IMR-90 (cell line): ENCODE data around the gene ZDHHC8. TPM values are rescaled to one million over a fixed set of nuclear protein-coding genes. Genes with fewer than 3 reads are reported as not detected.

Source experiments
- ATAC-seq: fragments of 200-7000 bp; cut with Tn5 transposase; 2 replicates; pipeline ENCODE4 v1.9.1; 2020; ENCODE audit warnings: low read depth, mild to moderate bottlenecking, moderate library complexity
- BruUV-seq: library from RNA; stranded (reverse); fragments of 400-500 nt; replicated peaks from 2 replicates; lab custom pipeline; 2021; lab: Mats Ljungman, UMichigan
- CTCF ChIA-PET: fragments of 300-600 bp; formaldehyde crosslinking; extraction: SDS; loops from one replicate; lab custom pipeline; 2021; ENCODE audit warnings: antibody characterized with exemption; lab: Yijun Ruan, JAX
- POLR2A ChIA-PET: fragments of 300-600 bp; sonication (Branson Sonifier 250); formaldehyde crosslinking; loops from one replicate; lab custom pipeline; 2022; ENCODE audit warnings: antibody characterized with exemption; ENCODE audit not compliant: unreplicated experiment; lab: Charles Lee
- DNase-seq: peaks from one replicate; pipeline ENCODE4 v3.0.0; 2013
- H2AFZ ChIP-seq: replicated peaks from 2 replicates; pipeline ENCODE3; 2013; ENCODE audit warnings: low read length, mild to moderate bottlenecking; ENCODE audit not compliant: poor library complexity
- H2AK5ac ChIP-seq: 2 replicates; pipeline ENCODE4 v1.6.1; 2013; ENCODE audit warnings: low read depth, low read length, inconsistent platforms
- H2AK9ac ChIP-seq: replicated peaks from 2 replicates; pipeline ENCODE3; 2013; ENCODE audit warnings: mild to moderate bottlenecking, low read depth, low read length, moderate library complexity; ENCODE audit not compliant: poor library complexity
- H2BK120ac ChIP-seq: 2 replicates; pipeline ENCODE4 v1.6.1; 2013; ENCODE audit warnings: low read depth, low read length, inconsistent platforms
- H2BK15ac ChIP-seq: 3 replicates; pipeline ENCODE4 v1.6.1; 2013; ENCODE audit warnings: low read depth, low read length, inconsistent platforms
- H2BK20ac ChIP-seq: 2 replicates; pipeline ENCODE4 v1.6.1; 2013; ENCODE audit warnings: low read depth, mild to moderate bottlenecking, inconsistent platforms, low read length, moderate library complexity
- H2BK5ac ChIP-seq: 2 replicates; pipeline ENCODE4 v1.6.1; 2013; ENCODE audit warnings: mild to moderate bottlenecking, low read depth, low read length, inconsistent platforms; ENCODE audit not compliant: poor library complexity, severe bottlenecking
- H3K14ac ChIP-seq: replicated peaks from 2 replicates; pipeline ENCODE4 v1.6.1; 2013; ENCODE audit warnings: low read depth, low read length, inconsistent platforms
- H3K18ac ChIP-seq: 2 replicates; pipeline ENCODE4 v1.6.1; 2013; ENCODE audit warnings: low read depth, low read length, control low read depth
- H3K23ac ChIP-seq: 2 replicates; pipeline ENCODE4 v1.6.1; 2013; ENCODE audit warnings: low read depth, low read length, inconsistent platforms
- H3K27ac ChIP-seq: 2 replicates; pipeline ENCODE4 v1.5.1; 2013; ENCODE audit warnings: mild to moderate bottlenecking, control low read depth, low read length; ENCODE audit not compliant: insufficient read depth
- H3K27me3 ChIP-seq: 2 replicates; pipeline ENCODE4 v1.6.1; 2013; ENCODE audit warnings: low read length; ENCODE audit not compliant: control insufficient read depth, insufficient read depth
- H3K36me3 ChIP-seq: 2 replicates; pipeline ENCODE4 v1.6.1; 2013; ENCODE audit warnings: low read length, mixed read lengths; ENCODE audit not compliant: control insufficient read depth, insufficient read depth
- H3K4ac ChIP-seq: 2 replicates; pipeline ENCODE4 v1.6.1; 2013; ENCODE audit warnings: low read depth, low read length, inconsistent platforms
- H3K4me1 ChIP-seq: 2 replicates; pipeline ENCODE4 v1.6.1; 2013; ENCODE audit warnings: low read length, mixed read lengths; ENCODE audit not compliant: control insufficient read depth, insufficient read depth
- H3K4me2 ChIP-seq: 2 replicates; pipeline ENCODE4 v1.6.1; 2013; ENCODE audit warnings: low read depth, mild to moderate bottlenecking, control low read depth, low read length, moderate library complexity
- H3K4me3 ChIP-seq: 2 replicates; pipeline ENCODE4 v1.5.1; 2013; ENCODE audit warnings: low read depth, mild to moderate bottlenecking, control low read depth, low read length, moderate library complexity; ENCODE audit not compliant: insufficient read depth
- H3K56ac ChIP-seq: 2 replicates; pipeline ENCODE4 v1.6.1; 2013; ENCODE audit warnings: low read length, inconsistent platforms; ENCODE audit not compliant: insufficient read depth; ENCODE audit errors: extremely low read depth
- H3K79me1 ChIP-seq, 2 experiments: 2 replicates each; pipeline ENCODE4 v1.6.1; 2013; ENCODE audit warnings: low read length in 2 of 2, inconsistent platforms in 1 of 2, low read depth in 1 of 2
- H3K9ac ChIP-seq: 2 replicates; pipeline ENCODE4 v1.6.1; 2013; ENCODE audit warnings: low read depth, low read length, control low read depth
- H3K9me1 ChIP-seq: 2 replicates; pipeline ENCODE4 v1.6.1; 2013; ENCODE audit warnings: low read length, inconsistent platforms; ENCODE audit not compliant: insufficient read depth
- H3K9me3 ChIP-seq: 2 replicates; pipeline ENCODE4 v1.6.1; 2013; ENCODE audit warnings: low read length; ENCODE audit not compliant: control insufficient read depth, insufficient read depth
- H4K20me1 ChIP-seq: 2 replicates; pipeline ENCODE4 v1.6.1; 2013; ENCODE audit warnings: low read length, inconsistent platforms; ENCODE audit not compliant: insufficient read depth
- H4K5ac ChIP-seq: 2 replicates; pipeline ENCODE4 v1.6.1; 2013; ENCODE audit warnings: mild to moderate bottlenecking, low read depth, low read length, control low read depth
- H4K8ac ChIP-seq, 2 experiments: 2 replicates each; pipeline ENCODE4 v1.6.1; 2013; ENCODE audit warnings: low read depth in 2 of 2, low read length in 2 of 2, control low read depth in 1 of 2, inconsistent platforms in 1 of 2
- H4K91ac ChIP-seq: 2 replicates; pipeline ENCODE4 v1.6.1; 2013; ENCODE audit warnings: low read depth, low read length, inconsistent platforms; ENCODE audit not compliant: insufficient read depth
- BHLHE40 ChIP-seq: fragments of 150-350 bp; IDR thresholded peaks from 2 replicates; pipeline ENCODE4 v1.6.1; 2016; ENCODE audit warnings: mild to moderate bottlenecking, low read depth, low read length
- FOS ChIP-seq: fragments of 150-350 bp; IDR thresholded peaks from 2 replicates; pipeline ENCODE4 v1.6.1; 2016; ENCODE audit warnings: low read depth, low read length
- USF2 ChIP-seq: fragments of 150-350 bp; IDR thresholded peaks from 2 replicates; pipeline ENCODE4 v1.6.1; 2017; ENCODE audit warnings: mild to moderate bottlenecking, antibody characterized with exemption, low read length, low read depth
- WGBS, 2 experiments: methylation state at CpG; one replicate each; pipeline versions ENCODE4 v1.1.5 to v1.1.7; 2013; ENCODE audit warnings: missing lambda C conversion rate in 2 of 2; ENCODE audit not compliant: insufficient read length in 1 of 2; ENCODE audit errors: extremely low coverage in 2 of 2; 5-methylcytosine and 5-hydroxymethylcytosine counted together
- dilution Hi-C: fragments of 300-500 bp; cut with HindIII; formaldehyde crosslinking; loops from one replicate; pipeline ENCODE4 v1.14.3; 2018; ENCODE audit warnings: low sequenced_read_pairs; ENCODE audit not compliant: unreplicated experiment
- in situ Hi-C: fragments of 300-500 bp; cut with MboI; formaldehyde crosslinking; loops from 3 replicates; pipeline ENCODE4 v1.14.3; 2019; ENCODE audit warnings: low sequenced_read_pairs, inconsistent platforms, mixed read lengths
- intact Hi-C: fragments of 100-400 bp; cut with micrococcal nuclease; formaldehyde crosslinking; loops from 2 replicates; pipeline ENCODE4 v1.10.0; 2022
- polyA plus RNA-seq, 3 experiments: library from polyadenylated mRNA; depleted of rRNA; stranded (reverse); fragments of >200 nt; gene quantifications; 2 replicates each; pipeline ENCODE4 v1.2.3, GENCODE V29; 2012; ENCODE audit warnings: low replicate concordance in 1 of 3
- total RNA-seq: library from RNA; depleted of rRNA; stranded (reverse); fragments of >200 nt; gene quantifications from 2 replicates; pipeline ENCODE4 v1.2.3, GENCODE V29; 2012

Gene ZDHHC8
- total and polyA plus RNA-seq, 2 of the 4 experiments (the other 2 are of a cell fraction): 2.5 to 72.6 TPM

- H4K91ac ChIP-seq: no peak overlapping the region
- H2BK120ac ChIP-seq: no peak overlapping the region
- H3K4me1 ChIP-seq: no peaks in the 10 kb centered on the region
- TF ChIP-seq BHLHE40: no peak
- no peak for TF ChIP-seq FOS
- TF ChIP-seq USF2: no peak
- no peak overlapping the region for H3K27ac ChIP-seq
- H3K4ac ChIP-seq: no peak overlapping the region
- dilution Hi-C loops: no loop called here
- no peaks in the 10 kb centered on the region for H3K36me3 ChIP-seq
- no peak overlapping the region for H3K23ac ChIP-seq
- intact Hi-C loops: loop anchor here (5.0 kb wide), 1 partner anchor 91 kb away; the partner anchor contains the start of gene RTN4R
- no peak overlapping the region for H2AK5ac ChIP-seq
- no peaks in the 10 kb centered on the region for H3K9me3 ChIP-seq
- no peaks in the 10 kb centered on the region for H4K20me1 ChIP-seq
- DNase-seq (no peak), ATAC-seq (no peak)
- no TSS peak for BruUV-seq
- H3K9ac ChIP-seq: no peak overlapping the region
- H2AK9ac ChIP-seq: peak overlapping the region; percentile 42
- H3K18ac ChIP-seq: no peak overlapping the region
- 20% methylated on average over 4 of the region's 17 CpGs; no CpG with 5 or more reads in 1 of the 2 experiments for WGBS, 2 experiments
- H3K4me2 ChIP-seq: no peak overlapping the region
- ChIA-PET CTCF (no interaction called here), POLR2A (no interaction called here)
- H4K5ac ChIP-seq: no peak overlapping the region
- H3K27me3 ChIP-seq: peaks cover 33% of the 10 kb centered on the region
- H4K8ac ChIP-seq: no peak overlapping the region
- H2BK15ac ChIP-seq: no peak overlapping the region
- no peak overlapping the region for H3K14ac ChIP-seq
- no peak overlapping the region for H3K56ac ChIP-seq
- no peak overlapping the region for H2AFZ ChIP-seq
- H2BK20ac ChIP-seq: no peak overlapping the region
- no peak overlapping the region for H3K4me3 ChIP-seq
- no peaks in the 10 kb centered on the region for H3K9me1 ChIP-seq
- H2BK5ac ChIP-seq: no peak overlapping the region
- no peaks in the 10 kb centered on the region for H3K79me1 ChIP-seq
- in situ Hi-C loops: no loop called here
Measured at GRCh38 chr22:20176421-20177085, 44.9 kb downstream of the ZDHHC8 start.
